Hepatocyte (in vitro differentiated cells): Measurements from ENCODE around the gene UBTD1. TPM values are rescaled to one million over a fixed set of nuclear protein-coding genes. Genes with fewer than 3 reads are reported as not detected.
A peak's percentile ranks its signal among the peaks of the same experiment; 100 is the strongest.

Source experiments
- DNase-seq: peaks from one replicate; pipeline ENCODE4 v3.0.0-alpha.2; 2016; ENCODE audit warnings: low spot score
- H2AFZ ChIP-seq: fragments of 200-600 bp; sonication (generic); 2 replicates; pipeline ENCODE4 v1.6.0; 2016; ENCODE audit warnings: antibody characterized with exemption, mild to moderate bottlenecking
- H3K27ac ChIP-seq: fragments of 200-600 bp; sonication (generic); 2 replicates; pipeline ENCODE4 v1.5.1; 2016; ENCODE audit warnings: mild to moderate bottlenecking
- H3K27me3 ChIP-seq: fragments of 200-600 bp; sonication (generic); 2 replicates; pipeline ENCODE4 v1.6.1; 2016
- H3K36me3 ChIP-seq: fragments of 200-600 bp; sonication (generic); replicated peaks from 2 replicates; pipeline ENCODE4 v1.5.1; 2016; ENCODE audit warnings: low read depth; ENCODE audit not compliant: insufficient read depth
- H3K4me1 ChIP-seq: fragments of 200-600 bp; sonication (generic); 2 replicates; pipeline ENCODE4 v1.5.1; 2016; ENCODE audit warnings: mild to moderate bottlenecking, moderate library complexity; ENCODE audit not compliant: insufficient read depth
- H3K4me2 ChIP-seq: fragments of 200-600 bp; sonication (generic); 2 replicates; pipeline ENCODE4 v1.6.0; 2016
- H3K4me3 ChIP-seq: fragments of 200-600 bp; sonication (generic); 2 replicates; pipeline ENCODE4 v1.5.1; 2016; ENCODE audit warnings: mild to moderate bottlenecking
- H3K79me2 ChIP-seq: fragments of 200-600 bp; sonication (generic); 2 replicates; pipeline ENCODE4 v1.6.0; 2017; ENCODE audit warnings: mild to moderate bottlenecking
- H3K9me2 ChIP-seq: fragments of 200-600 bp; sonication (generic); replicated peaks from 2 replicates; pipeline ENCODE4 v1.6.0; 2017; ENCODE audit warnings: mild to moderate bottlenecking; ENCODE audit not compliant: insufficient read depth
- H3K9me3 ChIP-seq: fragments of 200-600 bp; sonication (generic); 2 replicates; pipeline ENCODE4 v1.5.1; 2016; ENCODE audit warnings: low read depth, mild to moderate bottlenecking
- H4K20me1 ChIP-seq: fragments of 200-600 bp; sonication (generic); 2 replicates; pipeline ENCODE4 v1.6.0; 2016; ENCODE audit warnings: mild to moderate bottlenecking; ENCODE audit not compliant: insufficient read depth, poor library complexity, severe bottlenecking
- EZH2 ChIP-seq: fragments of 200-600 bp; sonication (generic); IDR thresholded peaks from 2 replicates; pipeline ENCODE4 v1.6.1; 2016; ENCODE audit warnings: antibody characterized with exemption, mild to moderate bottlenecking, borderline replicate concordance
- EZH2phosphoT487 ChIP-seq: fragments of 200-600 bp; sonication (generic); IDR thresholded peaks from one replicate; pipeline ENCODE4 v1.6.1; 2018; ENCODE audit warnings: antibody characterized with exemption, mild to moderate bottlenecking, low read depth, moderate library complexity; ENCODE audit not compliant: unreplicated experiment, severe bottlenecking
- WGBS: methylation state at CpG from one replicate; pipeline ENCODE4 v1.1.6; 2016; ENCODE audit warnings: low lambda C conversion rate; ENCODE audit errors: missing lambda C conversion rate; 5-methylcytosine and 5-hydroxymethylcytosine counted together
- polyA plus RNA-seq: library from polyadenylated mRNA; unstranded; fragments of >200 nt; fragmentation: Nextera tagmentation; extraction: Ambion mirVana; gene quantifications from 2 replicates; pipeline ENCODE4 v1.2.1, GENCODE V29; 2016
- total RNA-seq: library from RNA; depleted of rRNA; stranded (reverse); fragments of >200 nt; gene quantifications from 2 replicates; pipeline ENCODE4 v1.2.3, GENCODE V29; 2014
- TF ChIP-seq, protein P1 (sequence below): fragments of 200-600 bp; sonication (generic); IDR thresholded peaks from 2 replicates; pipeline ENCODE4 v1.5.1; 2016; ENCODE audit warnings: antibody characterized with exemption, mild to moderate bottlenecking; ENCODE audit not compliant: poor library complexity

UBTD1 gene
- total and polyA plus RNA-seq, 2 experiments from 2014 or later, result 12.8 to 37.0 TPM

GRCh38 chr10:97534746-97535367 is 36.1 kb downstream of the UBTD1 start:
- Histone ChIP-seq H3K79me2 (peaks cover 3% of the 10 kb centered on the region), H3K27ac (no peak overlapping the region), H4K20me1 (no peaks in the 10 kb centered on the region), H2AFZ (no peak overlapping the region), H3K36me3 (no peaks in the 10 kb centered on the region), H3K9me2 (no peaks in the 10 kb centered on the region), H3K9me3 (no peaks in the 10 kb centered on the region), H3K4me1 (peaks cover 5% of the 10 kb centered on the region), H3K27me3 (no peaks in the 10 kb centered on the region), H3K4me2 (no peak overlapping the region), H3K4me3 (no peak overlapping the region)
- TF ChIP-seq, protein P1, sequence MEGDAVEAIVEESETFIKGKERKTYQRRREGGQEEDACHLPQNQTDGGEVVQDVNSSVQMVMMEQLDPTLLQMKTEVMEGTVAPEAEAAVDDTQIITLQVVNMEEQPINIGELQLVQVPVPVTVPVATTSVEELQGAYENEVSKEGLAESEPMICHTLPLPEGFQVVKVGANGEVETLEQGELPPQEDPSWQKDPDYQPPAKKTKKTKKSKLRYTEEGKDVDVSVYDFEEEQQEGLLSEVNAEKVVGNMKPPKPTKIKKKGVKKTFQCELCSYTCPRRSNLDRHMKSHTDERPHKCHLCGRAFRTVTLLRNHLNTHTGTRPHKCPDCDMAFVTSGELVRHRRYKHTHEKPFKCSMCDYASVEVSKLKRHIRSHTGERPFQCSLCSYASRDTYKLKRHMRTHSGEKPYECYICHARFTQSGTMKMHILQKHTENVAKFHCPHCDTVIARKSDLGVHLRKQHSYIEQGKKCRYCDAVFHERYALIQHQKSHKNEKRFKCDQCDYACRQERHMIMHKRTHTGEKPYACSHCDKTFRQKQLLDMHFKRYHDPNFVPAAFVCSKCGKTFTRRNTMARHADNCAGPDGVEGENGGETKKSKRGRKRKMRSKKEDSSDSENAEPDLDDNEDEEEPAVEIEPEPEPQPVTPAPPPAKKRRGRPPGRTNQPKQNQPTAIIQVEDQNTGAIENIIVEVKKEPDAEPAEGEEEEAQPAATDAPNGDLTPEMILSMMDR, result peak; percentile 29
- no peak for TF ChIP-seq EZH2
- no peak for TF ChIP-seq EZH2phosphoT487
- WGBS, result 79% methylated on average over 6 of the region's 6 CpGs
- DNase-seq, result no peak

- Histone ChIP-seq H3K4me3 (no peak overlapping the region), H3K9me3 (no peaks in the 10 kb centered on the region), H3K36me3 (no peaks in the 10 kb centered on the region), H4K20me1 (no peaks in the 10 kb centered on the region), H3K27ac (no peak overlapping the region), H3K4me1 (peaks cover 18% of the 10 kb centered on the region), H3K79me2 (peaks cover 17% of the 10 kb centered on the region), H2AFZ (no peak overlapping the region), H3K4me2 (no peak overlapping the region), H3K27me3 (no peaks in the 10 kb centered on the region), H3K9me2 (no peaks in the 10 kb centered on the region)
- TF ChIP-seq EZH2phosphoT487 (no peak), EZH2 (no peak)
- DNase-seq, result no peak
- 90% methylated on average over 5 of the region's 5 CpGs for WGBS
Measured at GRCh38 chr10:97537186-97537869, 38.6 kb downstream of the UBTD1 start.

DNA sequence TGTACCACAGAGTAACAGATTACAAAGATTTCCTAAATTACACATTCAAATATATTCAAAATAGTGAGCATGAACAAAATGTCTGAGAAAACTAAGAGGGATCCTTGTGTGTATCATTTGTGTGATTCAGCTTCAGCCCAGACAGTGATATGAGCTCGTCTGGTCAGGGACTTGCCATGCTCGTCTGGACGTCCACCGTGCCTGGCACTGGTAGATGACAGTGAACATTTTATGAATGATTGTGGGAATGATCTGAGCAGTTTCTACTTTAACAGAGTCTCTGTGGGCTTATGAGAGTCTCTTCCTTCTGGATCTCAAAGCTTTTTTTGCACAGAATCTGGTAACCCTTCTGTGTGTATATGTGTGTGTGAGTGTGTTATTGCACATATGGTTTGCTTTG is 39.7 kb downstream of the UBTD1 start:
- no peaks in the 10 kb centered on the region for H4K20me1 ChIP-seq
- 83% methylated on average over 4 of the region's 4 CpGs for WGBS
- H3K4me1 ChIP-seq, result peaks cover 27% of the 10 kb centered on the region
- no peak overlapping the region for H3K4me2 ChIP-seq
- no peaks in the 10 kb centered on the region for H3K9me3 ChIP-seq
- DNase-seq, result no peak
- H3K27ac ChIP-seq, result peak overlapping the region; percentile 95
- TF ChIP-seq EZH2 (no peak), EZH2phosphoT487 (no peak)
- TF ChIP-seq, protein P1, result no peak
- H3K79me2 ChIP-seq, result peaks cover 17% of the 10 kb centered on the region
- H3K27me3 ChIP-seq, result no peaks in the 10 kb centered on the region
- no peaks in the 10 kb centered on the region for H3K36me3 ChIP-seq
- no peak overlapping the region for H3K4me3 ChIP-seq
- H3K9me2 ChIP-seq, result no peaks in the 10 kb centered on the region
- no peak overlapping the region for H2AFZ ChIP-seq

- Histone ChIP-seq H3K9me2 (no peaks in the 10 kb centered on the region), H3K4me3 (no peak overlapping the region), H3K27me3 (no peaks in the 10 kb centered on the region), H3K36me3 (no peaks in the 10 kb centered on the region), H4K20me1 (no peaks in the 10 kb centered on the region), H2AFZ (no peak overlapping the region), H3K27ac (peak overlapping the region; percentile 95), H3K4me1 (peaks cover 30% of the 10 kb centered on the region), H3K79me2 (peaks cover 17% of the 10 kb centered on the region), H3K9me3 (no peaks in the 10 kb centered on the region), H3K4me2 (no peak overlapping the region)
- WGBS, result 92% methylated on average over 4 of the region's 4 CpGs
- no peak for DNase-seq
- TF ChIP-seq, protein P1, result no peak
- TF ChIP-seq EZH2phosphoT487 (no peak), EZH2 (no peak)
Measured at GRCh38 chr10:97538839-97539238, 40.1 kb downstream of the UBTD1 start.
